ENCODE results near the gene AANAT.
A peak's percentile ranks its signal among the peaks of the same experiment; 100 is the strongest.

The AANAT gene

DNA sequence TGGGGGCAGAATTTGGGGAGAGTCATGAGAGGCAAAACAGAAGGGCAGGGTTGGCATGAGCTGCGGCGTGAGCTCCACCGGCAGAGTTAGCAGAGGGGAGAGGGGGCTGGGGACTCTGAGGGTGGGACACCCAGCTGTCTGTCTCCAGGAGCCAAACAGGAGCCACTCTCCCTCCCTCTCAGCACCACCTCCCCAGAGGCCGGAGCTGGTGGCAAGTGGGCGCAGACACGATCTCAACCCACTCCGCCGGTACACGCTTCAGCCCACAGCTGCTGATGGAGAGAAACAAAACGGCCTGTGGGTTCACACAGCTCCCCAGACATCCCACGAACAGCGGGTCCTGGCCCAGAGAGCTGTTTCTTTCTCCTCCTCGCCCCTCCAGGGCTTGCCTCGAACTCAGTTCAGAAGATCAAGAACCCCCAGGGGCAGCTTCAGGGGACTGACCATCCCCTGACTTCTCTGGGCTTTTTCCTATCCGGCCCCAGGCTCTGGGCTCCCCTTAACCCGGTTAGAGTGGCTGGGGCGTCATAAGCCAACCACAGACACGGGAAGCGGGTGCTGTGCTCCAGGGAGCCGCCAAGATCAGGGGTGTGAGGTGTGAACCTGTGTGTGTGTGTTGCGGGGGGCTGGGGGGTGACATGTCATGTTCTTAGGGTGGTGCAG lies 26.2 kb downstream of the AANAT start:
- Histone ChIP-seq H3K36me3 (ENCODE audit: insufficient read depth, low read length) (no peaks in the 10 kb centered on the region), H3K27ac (ENCODE audit: low read depth, low read length) (no peak overlapping the region), H3K27me3 (ENCODE audit: control insufficient read depth in 1 of 2, insufficient read depth in 2 of 2, low read length in 2 of 2) (no peaks in the 10 kb centered on the region), H3K9me3 (ENCODE audit: low read length) (no peaks in the 10 kb centered on the region), H3K4me3 (ENCODE audit: low read depth in 1 of 2, low read length in 2 of 2) (no peak overlapping the region), H3K4me1 (ENCODE audit: insufficient read depth, low read length) (peaks cover 17% of the 10 kb centered on the region), H3K9ac (ENCODE audit: low read length) (no peak overlapping the region)

DNA sequence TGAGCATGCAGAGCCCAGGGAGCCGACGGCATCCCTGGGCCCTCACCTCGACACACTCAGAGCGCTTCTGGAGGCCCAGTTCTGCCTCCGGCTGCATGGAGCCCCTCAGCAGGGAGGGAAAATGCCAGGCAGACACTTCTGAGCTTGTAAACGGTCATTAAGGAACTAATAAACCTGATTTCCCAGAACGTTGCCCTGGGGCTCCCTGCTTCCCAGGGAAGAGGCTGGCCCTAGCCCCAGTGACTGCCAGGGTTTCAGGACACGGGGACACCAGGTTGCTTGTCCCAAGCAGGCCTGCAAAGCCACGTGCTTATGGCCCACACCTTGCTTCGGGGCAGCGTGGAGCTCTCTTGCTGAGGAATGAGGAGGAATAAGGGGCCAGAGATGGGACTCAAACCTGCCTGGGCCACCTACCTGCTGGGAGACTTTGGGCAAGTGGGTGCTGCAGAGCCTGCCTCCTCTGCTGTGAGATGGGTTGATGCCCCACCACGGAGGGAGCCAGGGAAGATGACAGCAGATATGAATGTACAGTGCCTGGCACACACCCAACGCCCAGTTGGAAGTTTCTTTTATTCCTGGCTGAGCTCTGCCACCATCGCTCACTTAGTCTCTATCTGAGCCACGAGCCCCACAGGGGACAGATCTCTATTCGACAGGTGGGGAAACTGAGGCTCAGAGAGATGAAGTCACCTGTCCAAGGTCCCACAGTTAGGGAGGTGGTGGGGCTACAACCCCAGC lies 28.4 kb downstream of the AANAT start:
- H3K4me1 ChIP-seq (ENCODE audit: insufficient read depth, low read length) = peaks cover 25% of the 10 kb centered on the region
- H3K9ac ChIP-seq (ENCODE audit: low read length) = no peak overlapping the region
- no peak overlapping the region for H3K27ac ChIP-seq (ENCODE audit: low read depth, low read length)
- no peak overlapping the region for H3K4me3 ChIP-seq (ENCODE audit: low read depth in 1 of 2, low read length in 2 of 2)
- H3K27me3 ChIP-seq (ENCODE audit: control insufficient read depth in 1 of 2, insufficient read depth in 2 of 2, low read length in 2 of 2) = no peaks in the 10 kb centered on the region
- H3K36me3 ChIP-seq (ENCODE audit: insufficient read depth, low read length) = no peaks in the 10 kb centered on the region
- no peaks in the 10 kb centered on the region for H3K9me3 ChIP-seq (ENCODE audit: low read length)

DNA sequence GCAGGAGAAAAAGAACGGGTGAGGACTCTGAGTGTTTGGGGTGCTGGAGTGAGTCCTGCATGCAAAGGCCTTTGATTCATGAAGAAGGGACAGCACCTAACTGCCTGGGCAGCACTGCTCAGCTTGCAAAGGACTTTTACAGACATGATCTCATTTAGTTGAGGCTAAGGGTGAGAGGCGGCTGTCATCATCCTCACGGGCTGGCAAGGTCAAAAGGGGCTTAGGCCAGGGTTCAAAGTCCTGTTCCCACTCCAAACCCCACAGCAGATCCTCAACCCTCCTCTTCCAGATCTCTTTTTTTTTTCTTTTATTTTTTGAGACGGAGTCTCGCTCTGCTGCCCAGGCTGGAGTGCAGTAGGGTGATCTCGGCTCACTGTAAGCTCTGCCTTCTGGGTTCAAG lies 29.1 kb downstream of the AANAT start:
- no peak overlapping the region for H3K4me3 ChIP-seq (ENCODE audit: low read depth in 1 of 2, low read length in 2 of 2)
- H3K27me3 ChIP-seq (ENCODE audit: control insufficient read depth in 1 of 2, insufficient read depth in 2 of 2, low read length in 2 of 2) = no peaks in the 10 kb centered on the region
- no peak overlapping the region for H3K9ac ChIP-seq (ENCODE audit: low read length)
- peaks cover 25% of the 10 kb centered on the region for H3K4me1 ChIP-seq (ENCODE audit: insufficient read depth, low read length)
- H3K36me3 ChIP-seq (ENCODE audit: insufficient read depth, low read length) = no peaks in the 10 kb centered on the region
- H3K9me3 ChIP-seq (ENCODE audit: low read length) = no peaks in the 10 kb centered on the region
- no peak overlapping the region for H3K27ac ChIP-seq (ENCODE audit: low read depth, low read length)

DNA sequence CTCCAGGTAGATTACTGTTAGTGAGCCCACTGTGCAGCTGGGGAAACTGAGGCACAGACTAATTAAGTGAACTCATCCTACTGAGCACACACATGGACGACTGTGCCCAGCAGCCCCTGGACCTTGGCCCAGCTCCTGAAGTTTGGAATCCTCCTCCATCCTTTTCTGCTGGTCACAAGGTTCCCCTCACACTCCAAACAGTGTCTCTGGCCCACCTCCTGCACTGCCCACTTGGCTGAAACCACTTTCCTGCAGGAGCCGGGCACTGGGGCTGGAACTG lies 30.2 kb downstream of the AANAT start:
- Histone ChIP-seq H3K27ac (ENCODE audit: low read depth, low read length) (peak overlapping the region; percentile 30), H3K4me1 (ENCODE audit: insufficient read depth, low read length) (peaks cover 35% of the 10 kb centered on the region), H3K9ac (ENCODE audit: low read length) (peak overlapping the region; percentile 2), H3K36me3 (ENCODE audit: insufficient read depth, low read length) (no peaks in the 10 kb centered on the region), H3K27me3 (ENCODE audit: control insufficient read depth in 1 of 2, insufficient read depth in 2 of 2, low read length in 2 of 2) (no peaks in the 10 kb centered on the region), H3K9me3 (ENCODE audit: low read length) (no peaks in the 10 kb centered on the region), H3K4me3 (ENCODE audit: low read depth in 1 of 2, low read length in 2 of 2) (no peak overlapping the region)

DNA sequence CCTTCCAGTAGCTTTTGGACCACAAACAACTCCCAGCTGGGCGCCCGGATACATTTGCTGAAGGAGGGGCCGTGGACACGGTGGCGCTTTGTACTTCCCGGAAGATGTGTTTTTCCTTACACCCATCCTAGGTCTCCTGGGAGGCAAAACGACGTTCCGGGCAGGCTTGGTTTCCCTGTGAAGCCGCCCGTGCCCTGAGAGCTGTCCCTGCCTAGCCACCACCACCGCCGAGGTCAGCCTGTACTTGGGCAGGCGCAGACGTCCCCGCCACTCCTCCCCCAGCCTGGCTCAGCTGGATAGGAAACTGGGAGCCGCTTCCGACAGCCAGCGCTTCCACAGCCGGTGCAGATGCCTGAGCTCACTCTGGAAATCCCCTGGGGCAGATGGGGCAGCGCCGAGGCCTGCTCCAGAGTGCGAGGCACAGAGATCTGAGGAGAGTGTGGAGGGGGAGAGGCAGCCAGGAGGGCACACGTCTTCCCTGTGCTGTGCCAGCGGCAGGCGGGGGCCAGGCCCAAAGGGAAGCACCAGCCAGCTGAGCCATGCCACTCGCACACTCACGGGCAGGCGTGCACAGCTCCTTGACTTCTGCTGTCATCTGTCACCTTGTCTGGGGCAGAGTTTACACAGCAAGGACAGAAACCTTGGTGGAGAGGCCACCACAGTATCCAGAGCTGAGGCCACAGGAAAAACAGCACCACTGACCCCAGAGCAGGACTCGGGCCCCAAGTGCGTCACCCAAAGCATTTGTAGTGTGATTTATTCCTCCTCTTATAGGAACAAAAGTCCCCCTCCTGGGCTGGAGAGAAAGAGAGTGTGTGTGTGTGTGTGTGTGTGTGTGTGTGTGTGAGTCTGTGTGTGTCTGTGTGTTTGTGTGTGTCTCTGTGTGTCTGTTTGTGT lies 30.8 kb downstream of the AANAT start:
- Histone ChIP-seq H3K4me3 (ENCODE audit: low read depth in 1 of 2, low read length in 2 of 2) (no peak overlapping the region), H3K27ac (ENCODE audit: low read depth, low read length) (peak overlapping the region; percentile 30), H3K27me3 (ENCODE audit: control insufficient read depth in 1 of 2, insufficient read depth in 2 of 2, low read length in 2 of 2) (no peaks in the 10 kb centered on the region), H3K36me3 (ENCODE audit: insufficient read depth, low read length) (no peaks in the 10 kb centered on the region), H3K9me3 (ENCODE audit: low read length) (no peaks in the 10 kb centered on the region), H3K9ac (ENCODE audit: low read length) (peak overlapping the region; percentile 2), H3K4me1 (ENCODE audit: insufficient read depth, low read length) (peaks cover 35% of the 10 kb centered on the region)

DNA sequence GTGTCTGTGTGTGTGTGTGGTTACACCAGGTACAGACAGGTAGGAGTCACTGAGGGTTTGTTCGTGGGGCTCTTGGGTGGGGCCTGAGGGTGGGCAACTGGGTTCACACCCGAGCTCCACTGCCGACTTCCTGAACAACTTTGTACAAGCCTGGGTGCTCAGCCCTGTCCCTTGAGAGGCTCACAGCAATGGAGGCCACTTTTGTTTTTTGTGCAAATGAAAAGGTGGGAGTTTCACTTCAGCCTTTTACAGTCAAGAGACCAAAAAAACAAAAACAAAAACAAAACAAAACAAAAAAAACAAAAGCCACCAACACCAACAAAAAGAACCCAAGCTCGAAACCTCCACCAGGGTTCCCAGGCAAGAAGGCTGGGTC lies 31.5 kb downstream of the AANAT start:
- H3K4me3 ChIP-seq (ENCODE audit: low read depth in 1 of 2, low read length in 2 of 2) = no peak overlapping the region
- H3K27me3 ChIP-seq (ENCODE audit: control insufficient read depth in 1 of 2, insufficient read depth in 2 of 2, low read length in 2 of 2) = no peaks in the 10 kb centered on the region
- H3K9ac ChIP-seq (ENCODE audit: low read length) = no peak overlapping the region
- no peaks in the 10 kb centered on the region for H3K36me3 ChIP-seq (ENCODE audit: insufficient read depth, low read length)
- H3K9me3 ChIP-seq (ENCODE audit: low read length) = no peaks in the 10 kb centered on the region
- H3K4me1 ChIP-seq (ENCODE audit: insufficient read depth, low read length) = peaks cover 35% of the 10 kb centered on the region
- H3K27ac ChIP-seq (ENCODE audit: low read depth, low read length) = no peak overlapping the region

DNA sequence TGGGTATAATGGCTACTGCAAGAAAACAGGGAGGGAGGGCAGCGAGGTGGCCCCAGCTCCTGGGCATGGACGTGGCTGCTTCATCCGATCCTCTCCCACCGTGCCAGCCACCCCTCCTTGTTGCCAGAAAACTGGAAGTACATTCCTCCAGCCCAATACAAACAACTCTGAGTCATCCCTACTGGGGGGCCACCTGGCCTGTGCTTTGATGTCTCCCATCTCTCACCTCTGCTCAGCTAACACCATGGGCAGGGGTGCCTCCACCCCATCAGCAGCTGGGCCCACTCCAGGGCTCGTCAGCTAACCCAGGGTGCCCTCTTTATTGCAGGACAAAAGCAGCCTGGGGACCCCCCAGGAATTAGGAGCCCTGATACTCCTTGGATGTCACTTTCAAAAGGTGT lies 31.9 kb downstream of the AANAT start:
- H3K9ac ChIP-seq (ENCODE audit: low read length) = no peak overlapping the region
- H3K4me3 ChIP-seq (ENCODE audit: low read depth in 1 of 2, low read length in 2 of 2) = no peak overlapping the region
- no peaks in the 10 kb centered on the region for H3K9me3 ChIP-seq (ENCODE audit: low read length)
- no peaks in the 10 kb centered on the region for H3K27me3 ChIP-seq (ENCODE audit: control insufficient read depth in 1 of 2, insufficient read depth in 2 of 2, low read length in 2 of 2)
- H3K27ac ChIP-seq (ENCODE audit: low read depth, low read length) = no peak overlapping the region
- peaks cover 35% of the 10 kb centered on the region for H3K4me1 ChIP-seq (ENCODE audit: insufficient read depth, low read length)
- H3K36me3 ChIP-seq (ENCODE audit: insufficient read depth, low read length) = no peaks in the 10 kb centered on the region

DNA sequence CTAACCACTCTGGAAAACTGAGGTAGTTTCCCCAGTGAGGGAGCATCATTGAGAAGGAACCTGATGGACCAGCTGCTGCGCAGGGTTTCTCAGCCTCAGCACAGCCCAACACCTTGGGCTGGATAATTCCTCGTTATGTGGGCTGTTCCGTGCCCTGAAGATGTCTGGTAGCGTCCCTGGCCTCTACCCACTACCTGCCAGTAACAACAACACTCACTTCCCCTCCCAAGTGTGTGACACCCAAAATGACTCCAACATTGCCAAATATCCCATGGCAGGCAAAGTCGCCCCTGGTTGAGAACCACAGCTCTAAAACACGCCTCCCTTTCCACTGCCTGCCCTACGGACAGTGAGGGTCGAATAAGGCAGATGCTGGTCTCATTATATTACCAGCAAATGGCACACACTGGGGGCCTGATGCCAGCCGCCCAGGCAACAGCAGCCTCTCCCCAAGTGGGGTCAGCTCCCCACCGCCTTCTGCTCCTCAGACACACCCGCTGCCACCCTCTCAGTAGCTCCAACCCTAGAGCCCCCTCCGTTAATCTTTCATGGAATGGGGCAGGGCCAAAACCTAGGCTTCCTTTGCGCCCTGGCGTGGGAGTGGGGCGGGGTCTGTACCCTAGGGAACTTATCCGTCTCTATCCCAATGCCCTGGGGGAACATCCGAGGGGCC lies 32.8 kb downstream of the AANAT start:
- Histone ChIP-seq H3K9me3 (ENCODE audit: low read length) (no peaks in the 10 kb centered on the region), H3K36me3 (ENCODE audit: insufficient read depth, low read length) (no peaks in the 10 kb centered on the region), H3K27ac (ENCODE audit: low read depth, low read length) (no peak overlapping the region), H3K4me1 (ENCODE audit: insufficient read depth, low read length) (peaks cover 35% of the 10 kb centered on the region), H3K4me3 (ENCODE audit: low read depth in 1 of 2, low read length in 2 of 2) (peak overlapping the region in 1 of 2 donors; percentile 49), H3K9ac (ENCODE audit: low read length) (no peak overlapping the region), H3K27me3 (ENCODE audit: control insufficient read depth in 1 of 2, insufficient read depth in 2 of 2, low read length in 2 of 2) (no peaks in the 10 kb centered on the region)

DNA sequence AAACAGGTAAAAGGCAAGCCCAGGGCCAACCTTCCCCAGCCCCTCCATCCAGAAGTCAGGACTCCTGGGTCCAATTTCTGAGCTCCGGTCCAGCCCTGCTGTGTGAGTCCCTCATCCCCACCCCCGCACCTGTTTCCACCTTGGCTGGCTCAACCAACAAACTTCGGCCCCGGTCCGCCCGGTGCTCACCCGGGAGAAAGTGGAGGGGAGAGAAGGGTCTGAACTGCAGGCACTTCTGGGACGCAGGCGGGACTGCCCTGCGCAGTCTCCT lies 33.3 kb downstream of the AANAT start:
- Histone ChIP-seq H3K9me3 (ENCODE audit: low read length) (no peaks in the 10 kb centered on the region), H3K27me3 (ENCODE audit: control insufficient read depth in 1 of 2, insufficient read depth in 2 of 2, low read length in 2 of 2) (no peaks in the 10 kb centered on the region), H3K4me1 (ENCODE audit: insufficient read depth, low read length) (peaks cover 35% of the 10 kb centered on the region), H3K36me3 (ENCODE audit: insufficient read depth, low read length) (no peaks in the 10 kb centered on the region), H3K4me3 (ENCODE audit: low read depth in 1 of 2, low read length in 2 of 2) (peak overlapping the region; percentile 34 to 49), H3K9ac (ENCODE audit: low read length) (no peak overlapping the region), H3K27ac (ENCODE audit: low read depth, low read length) (peak overlapping the region; percentile 24)

DNA sequence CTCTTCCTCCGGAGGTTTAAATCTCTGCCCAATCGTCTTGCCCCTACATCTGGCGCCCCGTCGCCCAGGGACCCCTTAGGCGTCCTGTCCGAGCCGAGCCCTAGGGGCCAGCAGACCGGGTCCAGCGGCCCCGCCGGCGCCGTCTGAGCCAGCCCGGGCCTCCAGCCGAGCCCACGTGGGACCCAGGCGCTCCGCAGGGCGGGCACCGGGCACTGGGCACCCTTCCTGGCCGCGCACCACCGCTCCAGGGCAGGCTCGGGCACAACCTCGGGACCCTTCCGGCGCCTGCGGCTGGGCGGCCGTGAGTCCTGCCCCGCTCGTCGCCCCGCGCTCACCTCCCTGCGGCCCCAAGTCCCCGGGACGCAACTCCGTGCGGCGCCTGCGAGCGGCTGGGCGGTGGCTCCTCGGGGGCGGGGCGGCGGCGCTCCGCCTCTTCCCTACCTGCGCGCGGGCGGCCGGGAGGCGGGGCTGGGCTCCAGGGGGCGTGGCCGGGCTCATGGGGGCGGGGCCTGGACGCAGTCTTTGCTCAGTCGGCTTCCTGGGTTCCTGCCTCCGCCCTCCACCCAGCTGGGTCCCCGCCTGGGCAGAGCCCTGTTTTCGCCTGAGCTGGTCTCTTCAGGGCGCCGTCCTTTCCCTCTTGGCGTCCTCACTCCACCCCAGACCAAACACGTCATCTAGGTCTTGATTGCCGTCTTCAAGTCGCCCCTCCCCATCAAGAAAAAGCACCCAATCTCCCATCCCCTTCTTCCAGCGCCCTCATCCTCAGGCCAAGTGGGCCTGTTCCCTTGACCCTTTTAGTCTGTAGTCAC lies 33.8 kb downstream of the AANAT start, which contains the start of gene RHBDF2:
TSS of gene RHBDF2 (minus strand) at position 406 of the 809 bp plus-strand sequence. CDS start 19,899 bp downstream, outside the sequence.
- no peaks in the 10 kb centered on the region for H3K36me3 ChIP-seq (ENCODE audit: insufficient read depth, low read length)
- peaks cover 34% of the 10 kb centered on the region for H3K4me1 ChIP-seq (ENCODE audit: insufficient read depth, low read length)
- no peaks in the 10 kb centered on the region for H3K9me3 ChIP-seq (ENCODE audit: low read length)
- H3K27me3 ChIP-seq (ENCODE audit: control insufficient read depth in 1 of 2, insufficient read depth in 2 of 2, low read length in 2 of 2) = no peaks in the 10 kb centered on the region
- peak within 1 kb of the TSS; percentile 34 to 49 for H3K4me3 ChIP-seq (ENCODE audit: low read depth in 1 of 2, low read length in 2 of 2)
- H3K27ac ChIP-seq (ENCODE audit: low read depth, low read length) = peak within 1 kb of the TSS; percentile 24
- H3K9ac ChIP-seq (ENCODE audit: low read length) = no peak within 1 kb of the TSS

Data from muscle layer of colon (tissue), 2 donors.